H9 (cell line): ENCODE measurements around the gene TET2. TPM values are rescaled to one million over a fixed set of nuclear protein-coding genes. Genes with fewer than 3 reads are reported as not detected.

ENCODE experiments used
- DNase-seq: peaks from one replicate; pipeline ENCODE4 v3.0.0-alpha.2; 2017
- H2AFZ ChIP-seq: one replicate; pipeline ENCODE4 v1.6.1; 2013; ENCODE audit warnings: mild to moderate bottlenecking, low read length, control low read depth, moderate library complexity
- H2AK5ac ChIP-seq: 2 replicates; pipeline ENCODE4 v1.6.1; 2013; ENCODE audit warnings: low read length, control low read depth, mixed read lengths; ENCODE audit not compliant: insufficient read length
- H2BK120ac ChIP-seq: one replicate; pipeline ENCODE4 v1.6.1; 2013; ENCODE audit warnings: low read depth, mild to moderate bottlenecking, low read length, control low read depth, inconsistent platforms; ENCODE audit not compliant: poor library complexity, severe bottlenecking
- H2BK12ac ChIP-seq: 2 replicates; pipeline ENCODE4 v1.6.1; 2013; ENCODE audit warnings: low read length, control low read depth, mixed read lengths, low read depth; ENCODE audit not compliant: insufficient read length
- H2BK15ac ChIP-seq: 2 replicates; pipeline ENCODE4 v1.6.1; 2013; ENCODE audit warnings: low read depth, low read length, control low read depth
- H2BK20ac ChIP-seq: one replicate; pipeline ENCODE4 v1.6.1; 2013; ENCODE audit warnings: low read depth, mild to moderate bottlenecking, low read length, control low read depth, inconsistent platforms; ENCODE audit not compliant: poor library complexity, severe bottlenecking
- H2BK5ac ChIP-seq: 2 replicates; pipeline ENCODE4 v1.6.1; 2013; ENCODE audit warnings: low read length, control low read depth, mixed read lengths; ENCODE audit not compliant: insufficient read length
- H3K14ac ChIP-seq: 2 replicates; pipeline ENCODE4 v1.6.1; 2013; ENCODE audit warnings: low read length, control low read depth; ENCODE audit not compliant: insufficient read depth
- H3K18ac ChIP-seq: 2 replicates; pipeline ENCODE4 v1.6.1; 2013; ENCODE audit warnings: low read depth, mild to moderate bottlenecking, mixed read lengths, low read length, control low read depth; ENCODE audit not compliant: insufficient read length
- H3K23ac ChIP-seq: 2 replicates; pipeline ENCODE4 v1.6.1; 2013; ENCODE audit warnings: low read length, control low read depth, mixed read lengths, low read depth; ENCODE audit not compliant: insufficient read length
- H3K23me2 ChIP-seq: 2 replicates; pipeline ENCODE4 v1.6.1; 2013; ENCODE audit warnings: low read depth, mild to moderate bottlenecking, mixed read lengths, low read length, control low read depth; ENCODE audit not compliant: insufficient read length, poor library complexity, severe bottlenecking
- H3K27ac ChIP-seq: 2 replicates; pipeline ENCODE4 v1.5.1; 2013; ENCODE audit warnings: low read length, control low read depth, mixed read lengths, low read depth; ENCODE audit not compliant: insufficient read length
- H3K27me3 ChIP-seq: 2 replicates; pipeline ENCODE4 v1.6.1; 2013; ENCODE audit warnings: low read length, control low read depth, inconsistent platforms; ENCODE audit not compliant: insufficient read depth
- H3K4ac ChIP-seq: 2 replicates; pipeline ENCODE4 v1.6.1; 2013; ENCODE audit warnings: low read depth, mild to moderate bottlenecking, control low read depth, inconsistent platforms, low read length, moderate library complexity
- H3K4me1 ChIP-seq: 2 replicates; pipeline ENCODE4 v1.6.1; 2013; ENCODE audit warnings: low read length, control low read depth, inconsistent platforms; ENCODE audit not compliant: insufficient read depth
- H3K4me2 ChIP-seq: 2 replicates; pipeline ENCODE4 v1.6.1; 2013; ENCODE audit warnings: low read length, control low read depth, mixed read lengths; ENCODE audit not compliant: insufficient read length, insufficient read depth
- H3K56ac ChIP-seq: 2 replicates; pipeline ENCODE4 v1.6.1; 2013; ENCODE audit warnings: low read depth, mild to moderate bottlenecking, mixed read lengths, low read length, control low read depth; ENCODE audit not compliant: insufficient read length
- H3K79me1 ChIP-seq: 2 replicates; pipeline ENCODE4 v1.6.1; 2013; ENCODE audit warnings: low read depth, mild to moderate bottlenecking, moderate library complexity, low read length, control low read depth, inconsistent platforms; ENCODE audit not compliant: insufficient read depth, poor library complexity, severe bottlenecking
- H3K79me2 ChIP-seq: 2 replicates; pipeline ENCODE4 v1.6.1; 2013; ENCODE audit warnings: low read length, control low read depth, inconsistent platforms; ENCODE audit not compliant: insufficient read depth
- H3K9ac ChIP-seq: 2 replicates; pipeline ENCODE4 v1.6.1; 2013; ENCODE audit warnings: low read length, control low read depth, mixed read lengths; ENCODE audit not compliant: insufficient read length; ENCODE audit errors: extremely low read depth
- H3K9me3 ChIP-seq: one replicate; pipeline ENCODE4 v1.6.1; 2013; ENCODE audit warnings: low read depth, low read length, inconsistent platforms; ENCODE audit not compliant: control insufficient read depth
- H3T11ph ChIP-seq: one replicate; pipeline ENCODE4 v1.6.1; 2013; ENCODE audit warnings: mild to moderate bottlenecking, low read length, control low read depth, inconsistent platforms
- H4K20me1 ChIP-seq: one replicate; pipeline ENCODE4 v1.6.1; 2013; ENCODE audit not compliant: control insufficient read depth, insufficient read length, insufficient read depth
- H4K5ac ChIP-seq: 2 replicates; pipeline ENCODE4 v1.6.1; 2013; ENCODE audit warnings: low read depth, mild to moderate bottlenecking, mixed read lengths, low read length, control low read depth; ENCODE audit not compliant: insufficient read length
- H4K8ac ChIP-seq: replicated peaks from 2 replicates; pipeline ENCODE4 v1.6.1; 2013; ENCODE audit warnings: low read length, control low read depth, mixed read lengths, low read depth; ENCODE audit not compliant: insufficient read length
- H4K91ac ChIP-seq: 2 replicates; pipeline ENCODE4 v1.6.1; 2013; ENCODE audit warnings: low read depth, mild to moderate bottlenecking, moderate library complexity, mixed read lengths, low read length, control low read depth; ENCODE audit not compliant: insufficient read length
- H3K27ac Mint-ChIP-seq, 3 experiments: 2 replicates in 2 of 3; 3 replicates in 1 of 3; pipeline ENCODE4 v1.8.0; 2020 to 2021; ENCODE audit warnings: mixed read lengths in 3 of 3, mild to moderate bottlenecking in 1 of 3, moderate library complexity in 1 of 3
- H3K27me3 Mint-ChIP-seq: 2 replicates; pipeline ENCODE4 v1.8.0; 2021; ENCODE audit warnings: low read depth, mild to moderate bottlenecking, moderate library complexity, mixed read lengths
- H3K36me3 Mint-ChIP-seq, 3 experiments: 2 replicates in 2 of 3; 3 replicates in 1 of 3; pipeline ENCODE4 v1.8.0; 2020 to 2021; ENCODE audit warnings: low read depth in 3 of 3, mixed read lengths in 3 of 3; ENCODE audit not compliant: insufficient read depth in 1 of 3
- H3K4me1 Mint-ChIP-seq, 2 experiments: 2 replicates each; pipeline ENCODE4 v1.8.0; 2020; ENCODE audit warnings: mixed read lengths in 2 of 2
- H3K4me3 Mint-ChIP-seq, 2 experiments: 2 replicates in 1 of 2; 3 replicates in 1 of 2; pipeline ENCODE4 v1.8.0; 2020 to 2021; ENCODE audit warnings: mild to moderate bottlenecking in 2 of 2, mixed read lengths in 2 of 2, moderate library complexity in 1 of 2
- H3K9me3 Mint-ChIP-seq, 2 experiments: 2 replicates in 1 of 2; 3 replicates in 1 of 2; pipeline ENCODE4 v1.8.0; 2020; ENCODE audit warnings: mild to moderate bottlenecking in 2 of 2, mixed read lengths in 2 of 2, moderate library complexity in 1 of 2
- CTCF ChIP-seq: fragments of 200-600 bp; sonication (generic); conservative IDR thresholded peaks from 3 replicates; pipeline ENCODE4 v1.8.0; 2021; ENCODE audit warnings: antibody characterized with exemption, mild to moderate bottlenecking
- WGBS: extraction: QIAGEN DNeasy Blood & Tissue Kit; methylation state at CpG from one replicate; pipeline ENCODE4 v1.1.7; 2013; ENCODE audit warnings: missing lambda C conversion rate, low lambda C conversion rate, mixed read lengths; ENCODE audit not compliant: insufficient read length; ENCODE audit errors: extremely low coverage; 5-methylcytosine and 5-hydroxymethylcytosine counted together
- total RNA-seq: library from RNA; stranded (reverse); gene quantifications from 2 replicates; pipeline ENCODE4 v1.2.1, GENCODE V29; 2021

The TET2 gene
- total RNA-seq, 1 experiment from 2014 or later: 3.1 TPM

- Histone ChIP-seq H2BK15ac (no peak overlapping the region), H3K27ac (no peak overlapping the region), H4K91ac (no peak overlapping the region), H3K14ac (no peak overlapping the region), H3K4me2 (no peak overlapping the region), H2BK20ac (no peak overlapping the region), H3T11ph (no peak overlapping the region), H3K4ac (no peak overlapping the region), H3K23ac (no peak overlapping the region), H3K27me3 (no peaks in the 10 kb centered on the region), H4K5ac (no peak overlapping the region), H3K9ac (no peak overlapping the region), H3K4me1 (no peaks in the 10 kb centered on the region), H3K18ac (no peak overlapping the region), H2BK5ac (no peak overlapping the region), H3K56ac (no peak overlapping the region), H2AK5ac (no peak overlapping the region), H3K79me2 (no peaks in the 10 kb centered on the region), H2BK120ac (no peak overlapping the region), H3K79me1 (no peaks in the 10 kb centered on the region), H3K9me3 (no peaks in the 10 kb centered on the region), H3K23me2 (no peaks in the 10 kb centered on the region), H4K8ac (no peak overlapping the region), H2BK12ac (no peak overlapping the region), H4K20me1 (no peaks in the 10 kb centered on the region), H2AFZ (no peak overlapping the region)
- Mint-ChIP-seq H3K4me3 (no peak overlapping the region), H3K27me3 (no peaks in the 10 kb centered on the region), H3K4me1 (peaks cover 8 to 9% of the 10 kb centered on the region in 2 experiments), H3K36me3 (no peaks in the 10 kb centered on the region; a peak in 2 of 7 replicates), H3K27ac (no peak overlapping the region), H3K9me3 (no peaks in the 10 kb centered on the region)
- DNase-seq: no peak
- TF ChIP-seq CTCF: no peak
- no CpG with 5 or more reads among the region's 2 CpGs for WGBS
Measured at GRCh38 chr4:105236916-105237311, 90.2 kb downstream of the TET2 start.
